ENCODE measurements around the gene MFN2.

GRCh38 chr1:11961230-11961629 lies 19.0 kb upstream of the MFN2 start:
- TF ChIP-seq, protein P1, sequence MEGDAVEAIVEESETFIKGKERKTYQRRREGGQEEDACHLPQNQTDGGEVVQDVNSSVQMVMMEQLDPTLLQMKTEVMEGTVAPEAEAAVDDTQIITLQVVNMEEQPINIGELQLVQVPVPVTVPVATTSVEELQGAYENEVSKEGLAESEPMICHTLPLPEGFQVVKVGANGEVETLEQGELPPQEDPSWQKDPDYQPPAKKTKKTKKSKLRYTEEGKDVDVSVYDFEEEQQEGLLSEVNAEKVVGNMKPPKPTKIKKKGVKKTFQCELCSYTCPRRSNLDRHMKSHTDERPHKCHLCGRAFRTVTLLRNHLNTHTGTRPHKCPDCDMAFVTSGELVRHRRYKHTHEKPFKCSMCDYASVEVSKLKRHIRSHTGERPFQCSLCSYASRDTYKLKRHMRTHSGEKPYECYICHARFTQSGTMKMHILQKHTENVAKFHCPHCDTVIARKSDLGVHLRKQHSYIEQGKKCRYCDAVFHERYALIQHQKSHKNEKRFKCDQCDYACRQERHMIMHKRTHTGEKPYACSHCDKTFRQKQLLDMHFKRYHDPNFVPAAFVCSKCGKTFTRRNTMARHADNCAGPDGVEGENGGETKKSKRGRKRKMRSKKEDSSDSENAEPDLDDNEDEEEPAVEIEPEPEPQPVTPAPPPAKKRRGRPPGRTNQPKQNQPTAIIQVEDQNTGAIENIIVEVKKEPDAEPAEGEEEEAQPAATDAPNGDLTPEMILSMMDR (IDR thresholded peaks at IDR 0.05) = no peak
- TF ChIP-seq POLR2A (IDR thresholded peaks at IDR 0.05) = no peak

All from testis (tissue), 2 donors.